ENCODE results near the gene INHBB.

Gene INHBB

GRCh38 chr2:120346026-120346666 lies at the start of gene INHBB:
INHBB (plus strand) TSS chr2:120346136; CDS start chr2:120346189, 53 bp downstream.
- peak within 1 kb of the TSS; percentile 53 for H3K4me3 ChIP-seq (ENCODE audit: low read depth, low read length)
- no peak for TF ChIP-seq CTCF (IDR thresholded peaks at IDR 0.05; ENCODE audit: low read depth, low read length)

GRCh38 chr2:120298173-120298835 lies 47.6 kb upstream of the INHBB start:
- H3K4me3 ChIP-seq (ENCODE audit: low read depth, low read length) = no peak overlapping the region
- TF ChIP-seq CTCF (IDR thresholded peaks at IDR 0.05; ENCODE audit: low read depth, low read length) = no peak

- TF ChIP-seq CTCF (IDR thresholded peaks at IDR 0.05; ENCODE audit: low read depth, low read length) = no peak
- no peak overlapping the region for H3K4me3 ChIP-seq (ENCODE audit: low read depth, low read length)
Measured at GRCh38 chr2:120299004-120299403, 46.9 kb upstream of the INHBB start.

GRCh38 chr2:120299561-120299960 lies 46.4 kb upstream of the INHBB start:
- no peak overlapping the region for H3K4me3 ChIP-seq (ENCODE audit: low read depth, low read length)
- TF ChIP-seq CTCF (IDR thresholded peaks at IDR 0.05; ENCODE audit: low read depth, low read length) = no peak

GRCh38 chr2:120300385-120300784 lies 45.6 kb upstream of the INHBB start:
- TF ChIP-seq CTCF (IDR thresholded peaks at IDR 0.05; ENCODE audit: low read depth, low read length) = no peak
- H3K4me3 ChIP-seq (ENCODE audit: low read depth, low read length) = no peak overlapping the region

- no peak for TF ChIP-seq CTCF (IDR thresholded peaks at IDR 0.05; ENCODE audit: low read depth, low read length)
- H3K4me3 ChIP-seq (ENCODE audit: low read depth, low read length) = no peak overlapping the region
Measured at GRCh38 chr2:120301284-120301683, 44.7 kb upstream of the INHBB start.

- TF ChIP-seq CTCF (IDR thresholded peaks at IDR 0.05; ENCODE audit: low read depth, low read length) = no peak
Measured at GRCh38 chr2:120302301-120302700, 43.6 kb upstream of the INHBB start.

More at GRCh38 chr2:120302301-120302700, 43.6 kb upstream of the INHBB start:
- H3K4me3 ChIP-seq (ENCODE audit: low read depth, low read length) = no peak overlapping the region
